Ovary (tissue), 9 donors: ENCODE results near the gene TSPOAP1. TPM values are rescaled to one million over a fixed set of nuclear protein-coding genes. Genes with fewer than 3 reads are reported as not detected.

Source experiments
- DNase-seq, 5 donors: peaks; one replicate each; pipeline ENCODE4 v3.0.0-alpha.2; 2019 to 2020
- H3K27ac ChIP-seq, 2 donors: fragments of 200-600 bp; one replicate each; pipeline versions ENCODE4 v1.5.1 to v1.8.0; 2019 to 2022
- H3K27me3 ChIP-seq: fragments of 200-600 bp; one replicate; pipeline ENCODE4 v1.8.0; 2022
- H3K36me3 ChIP-seq: fragments of 200-600 bp; sonication (generic); one replicate; pipeline ENCODE4 v1.5.1; 2019
- H3K4me1 ChIP-seq: one replicate; pipeline ENCODE4 v1.8.1; 2013; ENCODE audit warnings: mild to moderate bottlenecking, moderate library complexity; ENCODE audit not compliant: insufficient read depth
- H3K4me3 ChIP-seq: fragments of 200-600 bp; sonication (generic); one replicate; pipeline ENCODE4 v1.5.1; 2017
- H3K9me3 ChIP-seq, 2 donors: fragments of 200-600 bp in 1 of 2; sonication (generic) in 1 of 2; one replicate each; pipeline versions ENCODE4 v1.5.1 to v1.8.1; 2013 to 2019; ENCODE audit warnings: mild to moderate bottlenecking in 1 of 2, moderate library complexity in 1 of 2
- EP300 ChIP-seq: sonication (generic); formaldehyde crosslinking; IDR thresholded peaks from one replicate; pipeline ENCODE4 v1.6.1; 2017; ENCODE audit warnings: antibody characterized with exemption
- POLR2A ChIP-seq: fragments of 450-650 bp; IDR thresholded peaks from one replicate; pipeline ENCODE4 v1.6.1; 2017; ENCODE audit warnings: antibody characterized with exemption, mild to moderate bottlenecking, moderate library complexity
- WGBS, 3 donors: extraction: QIAGEN DNeasy Blood & Tissue Kit in 1 of 3; methylation state at CpG; one replicate each; pipeline versions ENCODE4 v1.1.5 to v1.1.7; 2013 to 2017; 5-methylcytosine and 5-hydroxymethylcytosine counted together
- intact Hi-C, 4 donors: fragments of 100-400 bp; cut with DNase I; formaldehyde crosslinking; loops; one replicate each; pipeline versions ENCODE4 v1.11.0 to v1.15.1; 2022 to 2023
- microRNA counts: library from miRNA; unstranded; fragments of <30 nt; microRNA quantifications from one replicate; lab custom pipeline; 2016
- microRNA-seq, 3 donors: library from miRNA; unstranded; fragments of <30 nt; microRNA quantifications; one replicate each; pipeline versions ENCODE4 to v1.2.0, GENCODE V29; 2019 to 2020
- polyA plus RNA-seq, 2 donors: library from polyadenylated mRNA; stranded (reverse); fragments of 200-250 nt in 1 of 2; fragments of 350-450 nt in 1 of 2; fragmentation: Illumina TruSeq in 1 of 2; extraction: RNeasy Lipid Tissue Mini Kit (QIAGEN cat#74804) in 1 of 2; gene quantifications; one replicate each; pipeline ENCODE4 v1.2.3, GENCODE V29; 2013 to 2014
- small RNA-seq: library from RNA; depleted of rRNA; stranded (forward); fragments of <200 nt; gene quantifications from one replicate; pipeline ENCODE3, GENCODE V24; 2016
- total RNA-seq, 7 donors: library from RNA; depleted of rRNA in 2 of 7; stranded (reverse); fragments of >200 nt in 2 of 7; fragmentation: NEBNext Ultra II Directional in 3 of 7; extraction: Animal tissue kit (Norgen Biotek cat#: 25700) in 3 of 7; gene quantifications; one replicate each; pipeline versions ENCODE4 v1.1.0 to v1.2.4, GENCODE V29; 2016 to 2023
- TF ChIP-seq, protein P1 (sequence below), 3 donors: fragments of 450-650 bp in 2 of 3; fragments of 200-600 bp in 1 of 3; IDR thresholded peaks; one replicate each; pipeline versions ENCODE4 v1.5.1 to v1.8.0; 2016 to 2022; ENCODE audit warnings: antibody characterized with exemption in 3 of 3, mild to moderate bottlenecking in 1 of 3
- donor health status: DM: no; HTN: no; CAD: no; lungs with moderate emphysema.
- donor health status: DM: no; HTN: no; CAD: no.
- donor health status: Bipolar disorder and iron deficiency.
- donor health status: DM: yes; HTN: yes; CAD: no.
- donor health status: DM: no; HTN: no; CAD: no.
- donor health status: DM: yes; HTN: yes; CAD: no.

TSPOAP1 gene
- total and polyA plus RNA-seq, 9 donors: 8.3 to 49.1 (median 37.5) TPM

DNA sequence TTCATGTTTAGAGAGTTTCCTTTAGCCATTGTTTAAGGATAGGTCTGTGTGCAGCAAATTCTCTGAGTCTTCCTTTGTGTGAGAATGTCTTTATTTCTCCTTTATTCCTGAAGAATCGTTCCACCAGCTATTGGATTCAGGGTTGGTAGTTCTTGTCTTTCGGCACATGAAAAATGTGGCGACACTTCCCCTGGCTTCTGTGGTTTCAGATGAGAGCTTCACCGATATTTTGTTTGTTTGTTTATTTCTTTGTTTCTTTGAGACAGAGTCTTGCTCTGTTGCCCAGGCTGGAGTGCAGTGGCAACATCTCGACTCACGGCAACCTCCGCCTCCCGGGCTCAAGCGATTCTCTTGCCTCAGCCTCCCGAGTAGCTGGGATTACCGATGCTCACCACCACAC is 66.4 kb downstream of the TSPOAP1 start:
- no peaks in the 10 kb centered on the region for H3K4me1 ChIP-seq
- no peak overlapping the region for H3K4me3 ChIP-seq
- intact Hi-C loops: no loop called here
- no peaks in the 10 kb centered on the region for H3K27me3 ChIP-seq
- WGBS, 3 donors: 86 to 89% (median 89%) methylated on average over 11 of the region's 11 CpGs
- no peaks in the 10 kb centered on the region for H3K36me3 ChIP-seq
- no peak overlapping the region for H3K27ac ChIP-seq
- TF ChIP-seq, protein P1, sequence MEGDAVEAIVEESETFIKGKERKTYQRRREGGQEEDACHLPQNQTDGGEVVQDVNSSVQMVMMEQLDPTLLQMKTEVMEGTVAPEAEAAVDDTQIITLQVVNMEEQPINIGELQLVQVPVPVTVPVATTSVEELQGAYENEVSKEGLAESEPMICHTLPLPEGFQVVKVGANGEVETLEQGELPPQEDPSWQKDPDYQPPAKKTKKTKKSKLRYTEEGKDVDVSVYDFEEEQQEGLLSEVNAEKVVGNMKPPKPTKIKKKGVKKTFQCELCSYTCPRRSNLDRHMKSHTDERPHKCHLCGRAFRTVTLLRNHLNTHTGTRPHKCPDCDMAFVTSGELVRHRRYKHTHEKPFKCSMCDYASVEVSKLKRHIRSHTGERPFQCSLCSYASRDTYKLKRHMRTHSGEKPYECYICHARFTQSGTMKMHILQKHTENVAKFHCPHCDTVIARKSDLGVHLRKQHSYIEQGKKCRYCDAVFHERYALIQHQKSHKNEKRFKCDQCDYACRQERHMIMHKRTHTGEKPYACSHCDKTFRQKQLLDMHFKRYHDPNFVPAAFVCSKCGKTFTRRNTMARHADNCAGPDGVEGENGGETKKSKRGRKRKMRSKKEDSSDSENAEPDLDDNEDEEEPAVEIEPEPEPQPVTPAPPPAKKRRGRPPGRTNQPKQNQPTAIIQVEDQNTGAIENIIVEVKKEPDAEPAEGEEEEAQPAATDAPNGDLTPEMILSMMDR (IDR thresholded peaks at IDR 0.05): no peak
- TF ChIP-seq POLR2A (no peak), EP300 (no peak)
- no peak for DNase-seq
- H3K9me3 ChIP-seq: no peaks in the 10 kb centered on the region

DNA sequence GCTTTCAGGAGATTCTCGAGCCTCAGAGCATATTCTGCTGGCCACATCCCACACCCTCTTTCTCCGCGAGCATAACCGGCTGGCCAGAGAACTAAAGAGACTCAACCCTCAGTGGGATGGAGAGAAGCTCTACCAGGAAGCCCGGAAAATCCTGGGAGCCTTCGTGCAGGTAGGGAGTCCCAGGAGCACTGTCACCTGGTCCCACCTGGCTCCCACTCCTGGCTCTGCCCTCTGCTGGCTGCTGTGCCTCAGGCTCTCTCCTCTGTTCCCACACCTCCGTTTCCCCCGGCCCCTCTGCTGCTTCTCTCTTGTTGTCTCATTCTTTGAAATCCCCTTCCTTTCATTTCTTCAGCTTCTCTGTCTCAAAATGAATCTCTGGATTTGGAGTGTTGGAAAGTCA is 73.8 kb downstream of the TSPOAP1 start:
- TF ChIP-seq EP300: no peak
- Histone ChIP-seq H3K4me3 (no peak overlapping the region), H3K27me3 (no peaks in the 10 kb centered on the region), H3K27ac (no peak overlapping the region), H3K36me3 (no peaks in the 10 kb centered on the region), H3K9me3 (no peaks in the 10 kb centered on the region), H3K4me1 (no peaks in the 10 kb centered on the region)
- 18 to 20% (median 20%) methylated on average over 8 of the region's 8 CpGs for whole genome bisulfite sequencing, 3 donors
- intact Hi-C loops: no loop called here
- DNase-seq: no peak

DNA sequence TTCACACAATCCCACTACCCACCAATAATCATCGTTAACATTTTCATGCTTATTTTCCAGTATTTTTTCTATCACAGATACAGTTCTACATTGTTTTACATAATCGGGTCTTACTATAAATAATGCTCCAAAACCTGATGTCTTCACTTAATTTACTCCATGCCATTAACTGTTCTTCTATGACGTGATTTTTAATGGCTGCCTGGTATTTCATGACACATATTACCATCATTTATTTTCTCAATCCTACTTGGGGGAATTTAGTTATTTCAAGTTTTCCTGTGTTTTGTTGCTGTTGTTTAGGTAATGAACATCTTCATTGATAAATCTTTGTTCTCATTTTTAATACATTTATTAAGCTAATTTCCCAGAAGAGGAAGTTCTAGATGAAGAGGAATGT is 75.5 kb downstream of the TSPOAP1 start:
- intact Hi-C loops: no loop called here
- no peak for TF ChIP-seq POLR2A
- TF ChIP-seq, protein P1 (IDR thresholded peaks at IDR 0.05): no peak
- no peak for TF ChIP-seq EP300
- Histone ChIP-seq H3K27me3 (no peaks in the 10 kb centered on the region), H3K4me1 (no peaks in the 10 kb centered on the region), H3K36me3 (no peaks in the 10 kb centered on the region), H3K9me3 (no peaks in the 10 kb centered on the region), H3K4me3 (no peak overlapping the region), H3K27ac (no peak overlapping the region)
- 70 to 72% (median 72%) methylated on average over 3 of the region's 3 CpGs for WGBS, 3 donors
- DNase-seq: no peak

DNA sequence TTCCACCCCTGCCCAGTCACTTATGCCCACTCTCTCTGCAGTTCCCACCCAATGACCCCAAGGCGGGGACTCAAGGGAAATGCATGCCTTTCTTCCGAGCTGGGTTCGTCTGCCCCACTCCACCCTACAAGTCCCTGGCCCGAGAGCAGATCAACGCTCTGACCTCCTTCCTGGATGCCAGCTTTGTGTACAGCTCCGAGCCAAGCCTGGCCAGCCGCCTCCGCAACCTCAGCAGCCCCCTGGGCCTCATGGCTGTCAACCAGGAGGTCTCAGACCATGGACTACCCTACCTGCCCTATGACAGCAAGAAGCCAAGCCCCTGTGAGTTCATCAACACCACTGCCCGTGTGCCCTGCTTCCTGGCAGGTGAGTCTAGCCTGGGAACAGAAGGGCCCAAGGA is 76.5 kb downstream of the TSPOAP1 start:
- Histone ChIP-seq H3K9me3 (no peaks in the 10 kb centered on the region), H3K4me1 (no peaks in the 10 kb centered on the region), H3K27me3 (no peaks in the 10 kb centered on the region), H3K4me3 (no peak overlapping the region), H3K36me3 (no peaks in the 10 kb centered on the region), H3K27ac (no peak overlapping the region)
- TF ChIP-seq, protein P1 (IDR thresholded peaks at IDR 0.05): no peak
- no peak for TF ChIP-seq POLR2A
- no peak for TF ChIP-seq EP300
- intact Hi-C loops: no loop called here
- 60 to 74% (median 65%) methylated on average over 9 of the region's 9 CpGs for WGBS, 3 donors
- DNase-seq: no peak

MicroRNAs encoded within 50 kb of the gene (microRNA counts, 767-probe panel; counts per million panel counts)
- 1,402 counts per million, percentile 79 among the panel's probes with 10 or more counts for microRNA hsa-miR-142-3p (lab: Ali Mortazavi, UCI)
- 1,634 counts per million, percentile 80 among the panel's probes with 10 or more counts for microRNA hsa-miR-142-5p (lab: Ali Mortazavi, UCI)

Small RNAs within 50 kb of the gene (microRNA-seq; reads per million reads assigned to microRNA genes)
- 0 reads per million in 3 donors for gene MIR4736

Small RNAs within 50 kb of the gene (small RNA-seq; reads per million reads assigned to genes)
- not detected for gene MIR4736

Other genes starting within 250 kb of the TSPOAP1 start
- 10 to 100 TPM; 11.0 to 42.5 (median 34.1) TPM for gene DYNLL2, start 245.4 kb downstream of the TSPOAP1 start, total RNA-seq
- 10 to 100 TPM; 18.4 to 51.1 TPM for gene DYNLL2, start 245.4 kb downstream of the TSPOAP1 start, polyA plus RNA-seq
- not detected for gene OR4D1, start 180.4 kb downstream of the TSPOAP1 start, total RNA-seq
- gene OR4D1, start 180.4 kb downstream of the TSPOAP1 start, polyA plus RNA-seq: under 1 TPM in 1 of 2 donors, not detected in 1; 0.03 TPM
- not detected for gene OR4D2, start 161.8 kb downstream of the TSPOAP1 start, total RNA-seq
- not detected for gene OR4D2, start 161.8 kb downstream of the TSPOAP1 start, polyA plus RNA-seq
- not detected for gene EPX, start 136.1 kb downstream of the TSPOAP1 start, total RNA-seq
- gene EPX, start 136.1 kb downstream of the TSPOAP1 start, polyA plus RNA-seq: not detected
- 10 to 100 TPM; 10.0 to 26.0 (median 19.9) TPM for gene MKS1, start 109.5 kb downstream of the TSPOAP1 start, total RNA-seq
- 10 to 100 TPM; 12.6 to 15.5 TPM for gene MKS1, start 109.5 kb downstream of the TSPOAP1 start, polyA plus RNA-seq
- gene LPO, start 90.2 kb downstream of the TSPOAP1 start, total RNA-seq: 1 to 10 TPM in 1 of 7 donors, under 1 TPM in 1, not detected in 5; 0.32 to 1.6 TPM
- not detected for gene LPO, start 90.2 kb downstream of the TSPOAP1 start, polyA plus RNA-seq
- gene MPO, start 47.9 kb downstream of the TSPOAP1 start, total RNA-seq: under 1 TPM in 3 of 7 donors, not detected in 4; 0.11 to 0.67 (median 0.15) TPM
- gene MPO, start 47.9 kb downstream of the TSPOAP1 start, polyA plus RNA-seq: under 1 TPM; 0.02 to 0.05 TPM
- 10 to 100 TPM; 43.7 to 73.6 (median 50.0) TPM for gene SUPT4H1, start 23.4 kb upstream of the TSPOAP1 start, total RNA-seq
- gene SUPT4H1, start 23.4 kb upstream of the TSPOAP1 start, polyA plus RNA-seq: 100 to 1,000 TPM in 1 of 2 donors, 10 to 100 TPM in 1; 86.2 to 182 TPM
- gene RNF43, start 88.7 kb upstream of the TSPOAP1 start, total RNA-seq: 1 to 10 TPM in 6 of 7 donors, under 1 TPM in 1; 0.38 to 5.6 (median 2.0) TPM
- under 1 TPM; 0.21 to 0.33 TPM for gene RNF43, start 88.7 kb upstream of the TSPOAP1 start, polyA plus RNA-seq
- gene HSF5, start 159.6 kb upstream of the TSPOAP1 start, total RNA-seq: not detected
- gene HSF5, start 159.6 kb upstream of the TSPOAP1 start, polyA plus RNA-seq: under 1 TPM; 0.05 TPM
- gene MTMR4, start 185.8 kb upstream of the TSPOAP1 start, total RNA-seq: 10 to 100 TPM; 23.8 to 60.1 (median 27.7) TPM
- gene MTMR4, start 185.8 kb upstream of the TSPOAP1 start, polyA plus RNA-seq: 10 to 100 TPM; 14.5 to 28.7 TPM